ENCODE results near the gene MKKS.

MKKS gene

GRCh38 chr20:10436053-10436699 is 2.2 kb upstream of the MKKS start:
- TF ChIP-seq CTCF (conservative IDR thresholded peaks at IDR 0.05; ENCODE audit: low read depth, low read length): no peak
- no peak for DNase-seq (ENCODE audit: low read depth)
- no peak overlapping the region for H3K4me3 ChIP-seq (ENCODE audit: low read length)

- no peak for TF ChIP-seq CTCF (conservative IDR thresholded peaks at IDR 0.05; ENCODE audit: low read depth, low read length)
- peak; percentile 90 for DNase-seq (ENCODE audit: low read depth)
- peak within 1 kb of the TSS; percentile 93 for H3K4me3 ChIP-seq (ENCODE audit: low read length)
Observed at GRCh38 chr20:10434832-10435812, 1.1 kb upstream of the MKKS start, which contains the start of gene SLX4IP. TSS of gene SLX4IP (plus strand) at chr20:10435305. CDS start at chr20:10458205, 22,900 bp downstream.

GRCh38 chr20:10434467-10434831 is 427 bp upstream of the MKKS start:
- peak; percentile 98 for DNase-seq (ENCODE audit: low read depth)
- no peak for TF ChIP-seq CTCF (conservative IDR thresholded peaks at IDR 0.05; ENCODE audit: low read depth, low read length)
- H3K4me3 ChIP-seq (ENCODE audit: low read length): peak overlapping the region; percentile 93

GRCh38 chr20:10433014-10433622 is 904 bp downstream of the MKKS start:
- H3K4me3 ChIP-seq (ENCODE audit: low read length): peak overlapping the region; percentile 93
- no peak for TF ChIP-seq CTCF (conservative IDR thresholded peaks at IDR 0.05; ENCODE audit: low read depth, low read length)
- DNase-seq (ENCODE audit: low read depth): no peak

- no peak for TF ChIP-seq CTCF (conservative IDR thresholded peaks at IDR 0.05; ENCODE audit: low read depth, low read length)
- H3K4me3 ChIP-seq (ENCODE audit: low read length): no peak overlapping the region
- DNase-seq (ENCODE audit: low read depth): no peak
Observed at GRCh38 chr20:10432079-10432478, 1.9 kb downstream of the MKKS start.

GRCh38 chr20:10430704-10431103 is 3.3 kb downstream of the MKKS start:
- no peak for TF ChIP-seq CTCF (conservative IDR thresholded peaks at IDR 0.05; ENCODE audit: low read depth, low read length)
- DNase-seq (ENCODE audit: low read depth): no peak
- no peak overlapping the region for H3K4me3 ChIP-seq (ENCODE audit: low read length)

Measured in retinal pigment epithelial cell (primary cell).